Measurements from ENCODE around the gene GCLC. TPM values are rescaled to one million over a fixed set of nuclear protein-coding genes. Genes with fewer than 3 reads are reported as not detected.

Gene GCLC
- total RNA-seq, 6 donors from 2014 or later, result 21.9 to 60.2 (median 27.2) TPM

- no peaks in the 10 kb centered on the region for H3K9me3 ChIP-seq
- DNase-seq, result no peak
- no peaks in the 10 kb centered on the region for H3K27me3 ChIP-seq
- no peak for ATAC-seq (ENCODE audit: low FRiP score in 2 of 2)
- no peak overlapping the region for H3K4me3 ChIP-seq
- WGBS, 2 donors, result 72 to 83% methylated on average over 2 of the region's 2 CpGs
- no peak overlapping the region for H3K27ac ChIP-seq
- H3K36me3 ChIP-seq, result peaks cover 0 to 36% (median 8%) of the 10 kb centered on the region in 4 donors
- TF ChIP-seq EP300 (IDR thresholded peaks at IDR 0.05) (no peak), CTCF (IDR thresholded peaks at IDR 0.05) (no peak), POLR2AphosphoS5 (IDR thresholded peaks at IDR 0.05) (no peak), POLR2A (IDR thresholded peaks at IDR 0.05) (no peak)
- H3K4me1 ChIP-seq, result no peaks in the 10 kb centered on the region
Observed at GRCh38 chr6:53517021-53517420, 27.9 kb downstream of the GCLC start.

- H3K4me3 ChIP-seq, result no peak overlapping the region
- peaks cover 0 to 35% (median 7%) of the 10 kb centered on the region in 4 donors for H3K36me3 ChIP-seq
- no peak for TF ChIP-seq POLR2A (IDR thresholded peaks at IDR 0.05)
- TF ChIP-seq CTCF (IDR thresholded peaks at IDR 0.05), result no peak
- TF ChIP-seq EP300 (IDR thresholded peaks at IDR 0.05), result no peak
- TF ChIP-seq POLR2AphosphoS5 (IDR thresholded peaks at IDR 0.05), result no peak
- H3K9me3 ChIP-seq, result no peaks in the 10 kb centered on the region
- WGBS, 2 donors, result 91 to 92% methylated on average over 3 of the region's 3 CpGs
- ATAC-seq (ENCODE audit: low FRiP score in 2 of 2), result no peak
- no peaks in the 10 kb centered on the region for H3K27me3 ChIP-seq
- H3K4me1 ChIP-seq, result no peaks in the 10 kb centered on the region
- DNase-seq, result no peak
- no peak overlapping the region for H3K27ac ChIP-seq
Observed at GRCh38 chr6:53514677-53515076, 30.2 kb downstream of the GCLC start.

GRCh38 chr6:53513519-53513966 is 31.4 kb downstream of the GCLC start:
- no peaks in the 10 kb centered on the region for H3K9me3 ChIP-seq
- ATAC-seq (ENCODE audit: low FRiP score in 2 of 2) (no peak), DNase-seq (no peak)
- H3K27ac ChIP-seq, result no peak overlapping the region
- 51 to 63% methylated on average over 2 of the region's 2 CpGs for WGBS, 2 donors
- no peaks in the 10 kb centered on the region for H3K4me1 ChIP-seq
- TF ChIP-seq POLR2AphosphoS5 (IDR thresholded peaks at IDR 0.05) (no peak), EP300 (IDR thresholded peaks at IDR 0.05) (no peak), CTCF (IDR thresholded peaks at IDR 0.05) (no peak), POLR2A (IDR thresholded peaks at IDR 0.05) (no peak)
- H3K27me3 ChIP-seq, result no peaks in the 10 kb centered on the region
- H3K36me3 ChIP-seq, result peaks cover 0 to 44% (median 7%) of the 10 kb centered on the region in 4 donors
- no peak overlapping the region for H3K4me3 ChIP-seq

GRCh38 chr6:53513056-53513455 is 31.8 kb downstream of the GCLC start:
- H3K4me3 ChIP-seq, result no peak overlapping the region
- TF ChIP-seq EP300 (IDR thresholded peaks at IDR 0.05) (no peak), POLR2AphosphoS5 (IDR thresholded peaks at IDR 0.05) (no peak)
- peaks cover 0 to 45% (median 7%) of the 10 kb centered on the region in 4 donors for H3K36me3 ChIP-seq
- H3K27ac ChIP-seq, result no peak overlapping the region
- whole genome bisulfite sequencing, 2 donors, result 81 to 92% methylated on average over 4 of the region's 4 CpGs
- H3K27me3 ChIP-seq, result no peaks in the 10 kb centered on the region
- no peak for ATAC-seq (ENCODE audit: low FRiP score in 2 of 2)
- no peaks in the 10 kb centered on the region for H3K9me3 ChIP-seq
- DNase-seq, result no peak
- no peaks in the 10 kb centered on the region for H3K4me1 ChIP-seq

- 54 to 82% methylated on average over 4 of the region's 4 CpGs for WGBS, 2 donors
- no peak for ATAC-seq (ENCODE audit: low FRiP score in 2 of 2)
Observed at GRCh38 chr6:53512626-53513025, 32.3 kb downstream of the GCLC start.

More at GRCh38 chr6:53512626-53513025, 32.3 kb downstream of the GCLC start:
- Histone ChIP-seq H3K4me3 (no peak overlapping the region), H3K36me3 (peaks cover 0 to 45% (median 7%) of the 10 kb centered on the region in 4 donors), H3K27me3 (no peaks in the 10 kb centered on the region), H3K4me1 (no peaks in the 10 kb centered on the region), H3K27ac (no peak overlapping the region), H3K9me3 (no peaks in the 10 kb centered on the region)
- TF ChIP-seq POLR2A (IDR thresholded peaks at IDR 0.05), result no peak
- no peak for TF ChIP-seq CTCF (IDR thresholded peaks at IDR 0.05)
- no peak for TF ChIP-seq EP300 (IDR thresholded peaks at IDR 0.05)
- TF ChIP-seq POLR2AphosphoS5 (IDR thresholded peaks at IDR 0.05), result no peak
- no peak for DNase-seq

All from upper lobe of left lung (tissue), 6 donors.